Measurements from ENCODE around the gene CRAT.

- TF ChIP-seq, protein P1, sequence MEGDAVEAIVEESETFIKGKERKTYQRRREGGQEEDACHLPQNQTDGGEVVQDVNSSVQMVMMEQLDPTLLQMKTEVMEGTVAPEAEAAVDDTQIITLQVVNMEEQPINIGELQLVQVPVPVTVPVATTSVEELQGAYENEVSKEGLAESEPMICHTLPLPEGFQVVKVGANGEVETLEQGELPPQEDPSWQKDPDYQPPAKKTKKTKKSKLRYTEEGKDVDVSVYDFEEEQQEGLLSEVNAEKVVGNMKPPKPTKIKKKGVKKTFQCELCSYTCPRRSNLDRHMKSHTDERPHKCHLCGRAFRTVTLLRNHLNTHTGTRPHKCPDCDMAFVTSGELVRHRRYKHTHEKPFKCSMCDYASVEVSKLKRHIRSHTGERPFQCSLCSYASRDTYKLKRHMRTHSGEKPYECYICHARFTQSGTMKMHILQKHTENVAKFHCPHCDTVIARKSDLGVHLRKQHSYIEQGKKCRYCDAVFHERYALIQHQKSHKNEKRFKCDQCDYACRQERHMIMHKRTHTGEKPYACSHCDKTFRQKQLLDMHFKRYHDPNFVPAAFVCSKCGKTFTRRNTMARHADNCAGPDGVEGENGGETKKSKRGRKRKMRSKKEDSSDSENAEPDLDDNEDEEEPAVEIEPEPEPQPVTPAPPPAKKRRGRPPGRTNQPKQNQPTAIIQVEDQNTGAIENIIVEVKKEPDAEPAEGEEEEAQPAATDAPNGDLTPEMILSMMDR (IDR thresholded peaks at IDR 0.05 in 4 of 5, conservative IDR thresholded peaks at IDR 0.05 in 1 of 5): no peak
- TF ChIP-seq POLR2A (IDR thresholded peaks at IDR 0.05): no peak
These were observed 21.3 kb downstream of the CRAT start for GRCh38 chr9:129089246-129089645.

All from gastrocnemius medialis (tissue), 4 donors.